Measurements from ENCODE around the gene CDCA3.
"Not testable (repeated sequence)": the region's sequence is repeated elsewhere in the genome, so short reads cannot be mapped to it uniquely, and the experiment has no call there.

The CDCA3 gene

GRCh38 chr12:6851153-6851920 lies at the start of gene CDCA3:
CDCA3 (minus strand) TSS chr12:6851286; CDS start chr12:6850952, 334 bp downstream.
- peak; percentile 88 to 89 for DNase-seq (ENCODE audit: low read depth in 2 of 2)

GRCh38 chr12:6899837-6900519 lies 48.9 kb upstream of the CDCA3 start:
- no peak for DNase-seq (ENCODE audit: low read depth in 2 of 2)

- no peak for DNase-seq (ENCODE audit: low read depth in 2 of 2)
Measured at GRCh38 chr12:6899427-6899826, 48.3 kb upstream of the CDCA3 start.

- DNase-seq (ENCODE audit: low read depth in 2 of 2): no peak
Measured at GRCh38 chr12:6896846-6897435, 45.9 kb upstream of the CDCA3 start.

GRCh38 chr12:6894321-6894720 lies 43.2 kb upstream of the CDCA3 start:
- DNase-seq (ENCODE audit: low read depth in 2 of 2): no peak

- DNase-seq (ENCODE audit: low read depth in 2 of 2): not testable (repeated sequence)
Measured at GRCh38 chr12:6892683-6893082, 41.6 kb upstream of the CDCA3 start.

- no peak for DNase-seq (ENCODE audit: low read depth in 2 of 2)
Measured at GRCh38 chr12:6891646-6892001, 40.5 kb upstream of the CDCA3 start.

- DNase-seq (ENCODE audit: low read depth in 2 of 2): peak; percentile 97 to 99
Measured at GRCh38 chr12:6890789-6891645, 39.9 kb upstream of the CDCA3 start.

GRCh38 chr12:6889775-6890573 lies 38.9 kb upstream of the CDCA3 start:
- DNase-seq (ENCODE audit: low read depth in 2 of 2): not testable (repeated sequence)

GRCh38 chr12:6888794-6889193 lies 37.7 kb upstream of the CDCA3 start:
- DNase-seq (ENCODE audit: low read depth in 2 of 2): not testable (repeated sequence)

- DNase-seq (ENCODE audit: low read depth in 2 of 2): no peak
Measured at GRCh38 chr12:6888360-6888759, 37.3 kb upstream of the CDCA3 start.

GRCh38 chr12:6887460-6887859 lies 36.4 kb upstream of the CDCA3 start:
- DNase-seq (ENCODE audit: low read depth in 2 of 2): no peak

GRCh38 chr12:6886206-6886999 lies 35.3 kb upstream of the CDCA3 start:
- DNase-seq (ENCODE audit: low read depth in 2 of 2): not testable (repeated sequence)

- no peak for DNase-seq (ENCODE audit: low read depth in 2 of 2)
Measured at GRCh38 chr12:6884539-6884938, 33.5 kb upstream of the CDCA3 start.

GRCh38 chr12:6883683-6884082 lies 32.6 kb upstream of the CDCA3 start:
- no peak for DNase-seq (ENCODE audit: low read depth in 2 of 2)

- DNase-seq (ENCODE audit: low read depth in 2 of 2): no peak
Measured at GRCh38 chr12:6883252-6883651, 32.2 kb upstream of the CDCA3 start.

- not testable (repeated sequence) for DNase-seq (ENCODE audit: low read depth in 2 of 2)
Measured at GRCh38 chr12:6879824-6880223, 28.7 kb upstream of the CDCA3 start.

- DNase-seq (ENCODE audit: low read depth in 2 of 2): not testable (repeated sequence)
Measured at GRCh38 chr12:6874015-6874368, 22.9 kb upstream of the CDCA3 start.

- DNase-seq (ENCODE audit: low read depth in 2 of 2): peak; percentile 99
Measured at GRCh38 chr12:6873094-6874014, 22.3 kb upstream of the CDCA3 start, which contains the start of gene SPSB2. SPSB2 (minus strand) TSS chr12:6873303; CDS start chr12:6872901, 402 bp downstream.

All from stimulated activated CD8-positive, alpha-beta memory T cell treated with anti-CD3 and anti-CD28 coated beads, Interleukin-15, amount 100 ng/mL, for 48 hours (primary cell).